Tibial nerve (tissue), 4 donors: ENCODE measurements around the gene PKNOX1.
"Not testable (repeated sequence)": the region's sequence is repeated elsewhere in the genome, so short reads cannot be mapped to it uniquely, and the experiment has no call there.

ENCODE experiments used
- CTCF ChIP-seq, 5 experiments: fragments of 200-600 bp in 3 of 5; fragments of 450-650 bp in 2 of 5; sonication (generic) in 3 of 5; IDR thresholded peaks; one replicate each; pipeline ENCODE4 v1.5.1; 2016 to 2019; ENCODE audit warnings: antibody characterized with exemption in 5 of 5, mild to moderate bottlenecking in 3 of 5, moderate library complexity in 2 of 5
- EP300 ChIP-seq, 2 donors: sonication (generic); formaldehyde crosslinking; IDR thresholded peaks; one replicate each; pipeline ENCODE4 v1.6.1; 2017; ENCODE audit warnings: antibody characterized with exemption in 2 of 2, mild to moderate bottlenecking in 1 of 2
- POLR2A ChIP-seq, 2 donors: fragments of 450-650 bp; IDR thresholded peaks; one replicate each; pipeline ENCODE4 v1.6.1; 2017; ENCODE audit warnings: antibody characterized with exemption in 2 of 2, mild to moderate bottlenecking in 2 of 2, moderate library complexity in 2 of 2

GRCh38 chr21:42933137-42933970, 41.0 kb upstream of the PKNOX1 start:
- not testable (repeated sequence) for TF ChIP-seq CTCF, EP300, POLR2A (IDR thresholded peaks at IDR 0.05)
